Sigmoid colon (tissue), 7 donors: ENCODE measurements around the gene FAM76A. TPM values are rescaled to one million over a fixed set of nuclear protein-coding genes. Genes with fewer than 3 reads are reported as not detected.
"Not testable (repeated sequence)": the region's sequence is repeated elsewhere in the genome, so short reads cannot be mapped to it uniquely, and the experiment has no call there.

Experiments used
- DNase-seq: peaks from one replicate; pipeline ENCODE4 v3.0.0-alpha.2; 2019
- H3K27ac ChIP-seq, 4 donors: fragments of 200-600 bp; sonication (generic); one replicate each; pipeline ENCODE4 v1.5.1; 2016 to 2019; ENCODE audit warnings: mild to moderate bottlenecking in 1 of 4
- H3K27me3 ChIP-seq, 3 donors: fragments of 200-600 bp; sonication (generic); one replicate each; pipeline ENCODE4 v1.5.1; 2019; ENCODE audit warnings: mild to moderate bottlenecking in 1 of 3
- H3K36me3 ChIP-seq, 4 donors: fragments of 200-600 bp; sonication (generic); one replicate each; pipeline ENCODE4 v1.5.1; 2016 to 2019
- H3K4me1 ChIP-seq, 4 donors: fragments of 200-600 bp; sonication (generic); one replicate each; pipeline ENCODE4 v1.5.1; 2017 to 2019
- H3K4me3 ChIP-seq, 4 donors: fragments of 200-600 bp; sonication (generic); one replicate each; pipeline ENCODE4 v1.5.1; 2017 to 2019; ENCODE audit warnings: mild to moderate bottlenecking in 2 of 4, moderate library complexity in 1 of 4
- H3K9me3 ChIP-seq, 4 donors: fragments of 200-600 bp in 3 of 4; sonication (generic) in 3 of 4; one replicate each; pipeline versions ENCODE4 v1.5.1 to v1.6.1; 2013 to 2019
- EP300 ChIP-seq, 4 donors: sonication (generic); formaldehyde crosslinking; IDR thresholded peaks; one replicate each; pipeline ENCODE4 v1.6.1; 2017; ENCODE audit warnings: antibody characterized with exemption in 4 of 4
- POLR2A ChIP-seq, 2 donors: fragments of 450-650 bp; IDR thresholded peaks; one replicate each; pipeline ENCODE4 v1.6.1; 2016; ENCODE audit warnings: antibody characterized with exemption in 2 of 2, mild to moderate bottlenecking in 2 of 2, moderate library complexity in 2 of 2
- POLR2AphosphoS5 ChIP-seq, 4 donors: sonication (generic); formaldehyde crosslinking; IDR thresholded peaks; one replicate each; pipeline ENCODE4 v1.6.1; 2017; ENCODE audit warnings: antibody characterized with exemption in 4 of 4
- WGBS, 2 donors: extraction: QIAGEN DNeasy Blood & Tissue Kit; methylation state at CpG; one replicate each; pipeline ENCODE4 v1.1.7; 2013; 5-methylcytosine and 5-hydroxymethylcytosine counted together
- intact Hi-C: fragments of 100-400 bp; cut with DNase I; formaldehyde crosslinking; loops from one replicate; pipeline ENCODE4 v1.15.1; 2023
- polyA plus RNA-seq, 3 donors: library from polyadenylated mRNA; stranded (reverse); fragments of 200-250 nt; gene quantifications; one replicate each; pipeline ENCODE4 v1.2.3, GENCODE V29; 2013
- small RNA-seq, 3 donors: library from RNA; depleted of rRNA; stranded (forward); fragments of <200 nt; gene quantifications; one replicate each; pipeline ENCODE3, GENCODE V24; 2016
- total RNA-seq, 4 donors: library from RNA; depleted of rRNA; stranded (reverse); fragments of >200 nt; gene quantifications; one replicate each; pipeline ENCODE4 v1.1.0, GENCODE V29; 2016
- TF ChIP-seq, protein P1 (sequence below), 4 experiments: fragments of 450-650 bp in 3 of 4; fragments of 200-600 bp in 1 of 4; IDR thresholded peaks; one replicate each; pipeline ENCODE4 v1.5.1; 2016 to 2019; ENCODE audit warnings: antibody characterized with exemption in 4 of 4, mild to moderate bottlenecking in 3 of 4, moderate library complexity in 2 of 4
- donor health status: healthy with polysubstance abuse.
- donor health status: Bipolar disorder and iron deficiency.
- donor health status: healthy.

Gene FAM76A
- total and polyA plus RNA-seq, 7 donors, result 3.6 to 24.3 (median 11.9) TPM

DNA sequence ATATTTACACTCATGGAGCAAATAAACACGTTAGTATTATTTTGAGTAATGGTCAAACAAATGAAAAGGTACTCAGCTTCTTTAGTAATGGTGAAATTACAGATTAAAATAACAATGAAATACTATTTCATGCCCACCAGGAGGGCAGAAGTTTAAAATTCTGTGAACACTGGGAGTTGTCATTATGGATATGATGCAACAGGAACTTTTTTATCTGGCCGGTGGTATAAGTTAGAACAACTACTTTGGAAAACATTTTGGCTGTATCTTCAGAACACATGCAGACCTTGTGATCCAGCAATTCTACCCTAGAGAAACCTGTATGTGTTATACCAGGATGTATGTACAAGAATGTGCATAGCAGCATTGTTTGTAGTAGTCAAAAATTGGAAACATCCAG is 81.6 kb downstream of the FAM76A start:
- no peak overlapping the region for H3K4me3 ChIP-seq
- DNase-seq, result no peak
- no peaks in the 10 kb centered on the region for H3K9me3 ChIP-seq
- H3K27me3 ChIP-seq, result no peaks in the 10 kb centered on the region
- 85 to 87% methylated on average over 2 of the region's 2 CpGs for WGBS, 2 donors
- H3K27ac ChIP-seq, result no peak overlapping the region
- peaks cover 0 to 61% (median 22%) of the 10 kb centered on the region in 4 donors for H3K36me3 ChIP-seq
- H3K4me1 ChIP-seq, result no peaks in the 10 kb centered on the region
- TF ChIP-seq EP300 (IDR thresholded peaks at IDR 0.05) (no peak), POLR2A (IDR thresholded peaks at IDR 0.05) (no peak), POLR2AphosphoS5 (IDR thresholded peaks at IDR 0.05) (no peak)
- TF ChIP-seq, protein P1, sequence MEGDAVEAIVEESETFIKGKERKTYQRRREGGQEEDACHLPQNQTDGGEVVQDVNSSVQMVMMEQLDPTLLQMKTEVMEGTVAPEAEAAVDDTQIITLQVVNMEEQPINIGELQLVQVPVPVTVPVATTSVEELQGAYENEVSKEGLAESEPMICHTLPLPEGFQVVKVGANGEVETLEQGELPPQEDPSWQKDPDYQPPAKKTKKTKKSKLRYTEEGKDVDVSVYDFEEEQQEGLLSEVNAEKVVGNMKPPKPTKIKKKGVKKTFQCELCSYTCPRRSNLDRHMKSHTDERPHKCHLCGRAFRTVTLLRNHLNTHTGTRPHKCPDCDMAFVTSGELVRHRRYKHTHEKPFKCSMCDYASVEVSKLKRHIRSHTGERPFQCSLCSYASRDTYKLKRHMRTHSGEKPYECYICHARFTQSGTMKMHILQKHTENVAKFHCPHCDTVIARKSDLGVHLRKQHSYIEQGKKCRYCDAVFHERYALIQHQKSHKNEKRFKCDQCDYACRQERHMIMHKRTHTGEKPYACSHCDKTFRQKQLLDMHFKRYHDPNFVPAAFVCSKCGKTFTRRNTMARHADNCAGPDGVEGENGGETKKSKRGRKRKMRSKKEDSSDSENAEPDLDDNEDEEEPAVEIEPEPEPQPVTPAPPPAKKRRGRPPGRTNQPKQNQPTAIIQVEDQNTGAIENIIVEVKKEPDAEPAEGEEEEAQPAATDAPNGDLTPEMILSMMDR (IDR thresholded peaks at IDR 0.05), result no peak
- intact Hi-C loops, result no loop called here

GRCh38 chr1:27808131-27808530 is 82.4 kb downstream of the FAM76A start:
- H3K4me3 ChIP-seq, H3K27ac ChIP-seq, H3K27me3 ChIP-seq, DNase-seq, intact Hi-C loops, H3K4me1 ChIP-seq, H3K9me3 ChIP-seq: not testable (repeated sequence)
- 95% methylated on average over 3 of the region's 3 CpGs for WGBS, 2 donors
- peaks cover 0 to 61% (median 27%) of the 10 kb centered on the region in 4 donors for H3K36me3 ChIP-seq

GRCh38 chr1:27809883-27810282 is 84.1 kb downstream of the FAM76A start:
- Histone ChIP-seq H3K4me1 (no peaks in the 10 kb centered on the region), H3K27ac (no peak overlapping the region), H3K36me3 (peaks cover 0 to 61% (median 34%) of the 10 kb centered on the region in 4 donors), H3K27me3 (no peaks in the 10 kb centered on the region), H3K9me3 (no peaks in the 10 kb centered on the region), H3K4me3 (no peak overlapping the region)
- 93 to 94% methylated on average over 1 of the region's 1 CpG for WGBS, 2 donors
- intact Hi-C loops, result no loop called here
- no peak for DNase-seq
- TF ChIP-seq POLR2AphosphoS5 (IDR thresholded peaks at IDR 0.05), result no peak

GRCh38 chr1:27811741-27812500 is 86.2 kb downstream of the FAM76A start:
- Histone ChIP-seq H3K36me3 (peaks cover 0 to 54% (median 28%) of the 10 kb centered on the region in 4 donors), H3K4me1 (peaks cover 0 to 4% (median 0%) of the 10 kb centered on the region in 4 donors), H3K4me3 (no peak overlapping the region), H3K9me3 (no peaks in the 10 kb centered on the region), H3K27ac (no peak overlapping the region), H3K27me3 (no peaks in the 10 kb centered on the region)
- DNase-seq, result no peak
- WGBS, 2 donors, result 93 to 97% methylated on average over 6 of the region's 6 CpGs
- intact Hi-C loops, result no loop called here
- TF ChIP-seq POLR2A (IDR thresholded peaks at IDR 0.05), result no peak
- no peak for TF ChIP-seq EP300 (IDR thresholded peaks at IDR 0.05)
- TF ChIP-seq, protein P1 (IDR thresholded peaks at IDR 0.05), result no peak
- TF ChIP-seq POLR2AphosphoS5 (IDR thresholded peaks at IDR 0.05), result no peak

Small RNA genes within 50 kb of the gene (small RNA-seq; reads per million reads assigned to genes)
- 0 reads per million in 3 donors for gene AL020997.2
- 0 reads per million in 3 donors for gene RNU6-424P

Other genes starting within 250 kb of the FAM76A start
- 10 to 100 TPM; 43.9 to 63.2 (median 59.9) TPM for gene WASF2, start 235.8 kb upstream of the FAM76A start, total RNA-seq
- gene WASF2, start 235.8 kb upstream of the FAM76A start, polyA plus RNA-seq, result 10 to 100 TPM; 30.0 to 69.6 (median 30.5) TPM
- gene AHDC1, start 121.8 kb upstream of the FAM76A start, total RNA-seq, result 10 to 100 TPM; 10.9 to 34.1 (median 14.3) TPM
- 10 to 100 TPM in 1 of 3 donors, 1 to 10 TPM in 2; 1.8 to 17.4 (median 2.1) TPM for gene AHDC1, start 121.8 kb upstream of the FAM76A start, polyA plus RNA-seq
- gene FGR, start 90.8 kb upstream of the FAM76A start, total RNA-seq, result 10 to 100 TPM in 1 of 4 donors, 1 to 10 TPM in 3; 6.6 to 11.4 (median 8.0) TPM
- 10 to 100 TPM in 1 of 3 donors, 1 to 10 TPM in 2; 3.0 to 14.4 (median 5.1) TPM for gene FGR, start 90.8 kb upstream of the FAM76A start, polyA plus RNA-seq
- 100 to 1,000 TPM in 2 of 4 donors, 10 to 100 TPM in 2; 33.6 to 118 (median 82.0) TPM for gene IFI6, start 53.8 kb upstream of the FAM76A start, total RNA-seq
- gene IFI6, start 53.8 kb upstream of the FAM76A start, polyA plus RNA-seq, result 100 to 1,000 TPM in 1 of 3 donors, 10 to 100 TPM in 1, 1 to 10 TPM in 1; 9.0 to 245 (median 16.0) TPM
- 10 to 100 TPM; 54.0 to 63.8 (median 58.8) TPM for gene STX12, start 47.3 kb downstream of the FAM76A start, total RNA-seq
- gene STX12, start 47.3 kb downstream of the FAM76A start, polyA plus RNA-seq, result 10 to 100 TPM; 38.5 to 78.6 (median 46.8) TPM
- 10 to 100 TPM; 25.8 to 37.5 (median 36.1) TPM for gene PPP1R8, start 104.8 kb downstream of the FAM76A start, total RNA-seq
- gene PPP1R8, start 104.8 kb downstream of the FAM76A start, polyA plus RNA-seq, result 10 to 100 TPM; 31.2 to 31.8 (median 31.7) TPM
- 10 to 100 TPM; 13.7 to 23.5 (median 18.9) TPM for gene THEMIS2, start 146.6 kb downstream of the FAM76A start, total RNA-seq
- 10 to 100 TPM in 2 of 3 donors, 1 to 10 TPM in 1; 9.0 to 32.2 (median 14.8) TPM for gene THEMIS2, start 146.6 kb downstream of the FAM76A start, polyA plus RNA-seq
- 10 to 100 TPM; 13.8 to 30.0 (median 23.2) TPM for gene RPA2, start 188.6 kb downstream of the FAM76A start, total RNA-seq
- 10 to 100 TPM; 26.4 to 34.9 (median 26.6) TPM for gene RPA2, start 188.6 kb downstream of the FAM76A start, polyA plus RNA-seq
- gene SMPDL3B, start 209.0 kb downstream of the FAM76A start, total RNA-seq, result under 1 TPM in 2 of 4 donors, not detected in 2; 0.28 to 0.71 TPM
- 10 to 100 TPM in 2 of 3 donors, 1 to 10 TPM in 1; 7.2 to 19.5 (median 13.6) TPM for gene SMPDL3B, start 209.0 kb downstream of the FAM76A start, polyA plus RNA-seq
- gene XKR8, start 234.0 kb downstream of the FAM76A start, total RNA-seq, result 1 to 10 TPM; 5.2 to 6.9 (median 5.4) TPM
- 10 to 100 TPM in 1 of 3 donors, 1 to 10 TPM in 2; 4.2 to 13.8 (median 7.9) TPM for gene XKR8, start 234.0 kb downstream of the FAM76A start, polyA plus RNA-seq